GM12878 (cell line): ENCODE results near the gene ESR2. TPM values are rescaled to one million over a fixed set of nuclear protein-coding genes. Genes with fewer than 3 reads are reported as not detected.

Experiments
- ATAC-seq: fragments of 200-7000 bp; cut with Tn5 transposase; 3 replicates; pipeline ENCODE4 v1.9.1; 2020; ENCODE audit warnings: mild to moderate bottlenecking, moderate library complexity
- BruUV-seq: library from RNA; stranded (reverse); fragments of 400-500 nt; replicated peaks from 2 replicates; lab custom pipeline; 2021; lab: Mats Ljungman, UMichigan
- CTCF ChIA-PET: fragments of 300-600 bp; sonication (Branson Sonifier 250); formaldehyde crosslinking; extraction: SDS; loops from one replicate; lab custom pipeline; 2021; ENCODE audit warnings: inconsistent platforms; lab: Yijun Ruan, JAX
- POLR2A ChIA-PET: fragments of 350-600 bp; formaldehyde crosslinking; extraction: SDS; loops from one replicate; lab custom pipeline; 2021; ENCODE audit warnings: inconsistent platforms; lab: Charles Lee
- RAD21 ChIA-PET: fragments of 300-600 bp; sonication (Branson Sonifier 250); formaldehyde crosslinking; loops from one replicate; lab custom pipeline; 2023; ENCODE audit warnings: antibody characterized with exemption; ENCODE audit not compliant: unreplicated experiment; lab: Charles Lee
- SMC1A ChIA-PET: fragments of 300-600 bp; sonication (Branson Sonifier 250); formaldehyde crosslinking; loops from one replicate; lab custom pipeline; 2023; ENCODE audit not compliant: unreplicated experiment, uncharacterized antibody; lab: Charles Lee
- DNase-seq: peaks from one replicate; pipeline ENCODE4 v3.0.0-alpha.2; 2011; ENCODE audit warnings: low read depth, low spot score
- FAIRE-seq: peaks from 3 replicates; lab custom pipeline; 2011; peaks lifted over from hg19 to GRCh38; lab: Jason Lieb, UNC
- H2AFZ ChIP-seq: 2 replicates; pipeline ENCODE4 v1.6.0; 2011; ENCODE audit warnings: low read depth, low read length, control low read depth; ENCODE audit not compliant: control insufficient read depth
- H3K27ac ChIP-seq: 2 replicates; pipeline ENCODE4 v1.5.1; 2011; ENCODE audit warnings: control low read depth; ENCODE audit not compliant: control insufficient read depth, insufficient read depth
- H3K27me3 ChIP-seq, 2 experiments: replicated peaks in 1 of 2; 2 replicates each; pipeline versions ENCODE4 v1.6.0 to v1.6.1; 2011; ENCODE audit warnings: low read length in 1 of 2; ENCODE audit not compliant: control insufficient read depth in 2 of 2, insufficient read depth in 2 of 2
- H3K36me3 ChIP-seq, 2 experiments: 2 replicates each; pipeline ENCODE4 v1.5.1; 2011; ENCODE audit warnings: low read length in 1 of 2; ENCODE audit not compliant: control insufficient read depth in 2 of 2, insufficient read depth in 2 of 2
- H3K4me1 ChIP-seq: 2 replicates; pipeline ENCODE4 v1.6.1; 2011; ENCODE audit warnings: mild to moderate bottlenecking, low read length, moderate library complexity, mixed read lengths; ENCODE audit not compliant: control insufficient read depth, insufficient read depth
- H3K4me2 ChIP-seq: 2 replicates; pipeline ENCODE4 v1.6.0; 2011; ENCODE audit warnings: control low read depth; ENCODE audit not compliant: control insufficient read depth, insufficient read depth
- H3K4me3 ChIP-seq: fragments of 200-600 bp; sonication (generic); 2 replicates; pipeline ENCODE4 v1.5.1; 2016
- H3K79me2 ChIP-seq: 2 replicates; pipeline ENCODE4 v1.6.0; 2011; ENCODE audit warnings: low read length; ENCODE audit not compliant: control insufficient read depth, insufficient read depth
- H3K9ac ChIP-seq: 2 replicates; pipeline ENCODE4 v1.8.0; 2011; ENCODE audit warnings: low read length, control low read depth, mixed read lengths; ENCODE audit not compliant: control insufficient read depth, insufficient read depth
- H3K9me3 ChIP-seq: replicated peaks from 3 replicates; pipeline ENCODE4 v1.5.1; 2011; ENCODE audit warnings: mild to moderate bottlenecking, low read length; ENCODE audit not compliant: control insufficient read depth, insufficient read depth
- H4K20me1 ChIP-seq: 2 replicates; pipeline ENCODE4 v1.6.0; 2011; ENCODE audit not compliant: control insufficient read depth, insufficient read depth
- POLR2AphosphoS2 ChIP-seq: IDR thresholded peaks from 2 replicates; pipeline ENCODE4 v1.6.1; 2011; ENCODE audit warnings: low read depth, mild to moderate bottlenecking, low read length, improper control_type of control experiment, moderate library complexity
- SMARCA5 ChIP-seq: fragments of 450-650 bp; IDR thresholded peaks from 2 replicates; pipeline ENCODE4 v1.6.1; 2017; ENCODE audit warnings: mild to moderate bottlenecking
- WGBS: methylation state at CpG from one replicate; pipeline ENCODE4 v1.1.6; 2016; ENCODE audit warnings: low lambda C conversion rate; ENCODE audit not compliant: insufficient replicate concordance, insufficient coverage; ENCODE audit errors: missing lambda C conversion rate; 5-methylcytosine and 5-hydroxymethylcytosine counted together
- in situ Hi-C: fragments of 300-500 bp; cut with MboI; formaldehyde crosslinking; loops from 9 replicates; pipeline ENCODE4 v1.14.3; 2018; ENCODE audit warnings: mixed read lengths
- intact Hi-C: fragments of 100-400 bp; cut with micrococcal nuclease; formaldehyde crosslinking; loops from one replicate; pipeline ENCODE4 v1.14.2; 2022; ENCODE audit not compliant: unreplicated experiment
- polyA plus RNA-seq, 11 experiments: library from polyadenylated mRNA; depleted of rRNA in 4 of 11; unstranded in 6 of 11; stranded (reverse) in 5 of 11; fragments of >200 nt; fragmentation: Nextera tagmentation in 4 of 11; fragmentation: Illumina TruSeq in 1 of 11; extraction: Ambion mirVana in 4 of 11; extraction: Trizol in 1 of 11; gene quantifications; 1 replicate in 1 of 11; 2 replicates in 10 of 11; pipeline versions ENCODE4 v1.2.1 to v1.2.3, GENCODE V29; 2011 to 2016; ENCODE audit warnings: inconsistent platforms in 2 of 11, missing spikeins in 2 of 11, low read depth in 1 of 11
- total RNA-seq, 4 experiments: library from RNA; depleted of rRNA in 3 of 4; stranded (reverse); fragments of >200 nt in 3 of 4; fragmentation: Illumina TruSeq in 1 of 4; extraction: Trizol in 1 of 4; gene quantifications; 2 replicates each; pipeline versions ENCODE4 v1.2.1 to v1.2.3, GENCODE V29; 2013 to 2021
- TF ChIP-seq, protein P1 (sequence below): fragments of 450-650 bp; IDR thresholded peaks from 2 replicates; pipeline ENCODE4 v1.6.1; 2016; ENCODE audit warnings: mild to moderate bottlenecking

Gene ESR2
- total and polyA plus RNA-seq, 10 of the 15 experiments (the other 5 are each of a cell fraction or from before 2014, with no cell fraction given): 0.29 to 2.6 (median 0.81) TPM

DNA sequence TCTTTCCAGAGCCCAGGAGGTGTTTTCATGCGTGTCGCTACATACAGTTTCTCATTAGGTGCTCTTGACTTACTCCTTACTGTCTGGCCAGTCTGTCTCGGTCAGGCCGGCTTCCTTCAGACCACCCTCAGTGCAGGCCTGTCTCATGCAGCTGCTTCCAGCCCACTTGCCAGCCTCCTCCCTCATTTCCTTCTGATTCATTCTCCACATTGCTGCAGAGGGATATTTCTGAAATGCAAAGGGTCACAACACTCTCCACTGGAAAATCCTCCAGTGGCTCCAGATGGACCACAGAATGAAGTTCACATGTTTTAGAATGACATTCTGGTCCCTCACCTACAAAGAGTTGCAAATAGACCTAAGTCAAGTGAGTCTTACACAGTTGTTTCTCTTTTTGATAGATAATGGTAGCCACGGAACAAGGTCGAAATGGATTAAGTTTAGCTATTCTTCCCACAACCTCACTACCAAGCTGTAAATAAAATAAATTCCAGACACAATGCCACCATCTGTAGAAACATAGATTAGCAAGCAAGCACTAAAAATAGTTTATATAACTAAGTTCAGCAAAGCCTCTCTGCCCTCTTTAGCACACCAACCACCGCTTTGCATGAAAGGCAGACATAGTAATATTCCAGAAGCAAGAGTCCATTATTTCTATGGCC lies 146.9 kb downstream of the ESR2 start:
- CTCF ChIA-PET: interaction anchor here (1.0 kb wide), 1 partner anchor 9 kb away, joined by 5 read pairs; no protein-coding TSS in a partner anchor
- RAD21 ChIA-PET: no interaction called here
- no peaks in the 10 kb centered on the region for H3K4me1 ChIP-seq
- no peaks in the 10 kb centered on the region for H3K79me2 ChIP-seq
- H3K27ac ChIP-seq: no peak overlapping the region
- no peak for DNase-seq
- BruUV-seq: no TSS peak
- SMC1A ChIA-PET: no interaction called here
- FAIRE-seq: no peak
- 100% methylated on average over 7 of the region's 7 CpGs for WGBS
- peaks cover 4 to 18% of the 10 kb centered on the region in 2 experiments; a peak in 3 of 4 replicates for H3K36me3 ChIP-seq
- no peak overlapping the region for H2AFZ ChIP-seq
- POLR2A ChIA-PET: interaction anchor here (0.6 kb wide), 1 partner anchor 349 kb away, joined by 4 read pairs; no protein-coding TSS in a partner anchor
- H3K27me3 ChIP-seq: no peaks in the 10 kb centered on the region
- H3K9ac ChIP-seq: no peak overlapping the region
- H3K4me3 ChIP-seq: no peak overlapping the region
- no peaks in the 10 kb centered on the region for H3K9me3 ChIP-seq
- intact Hi-C loops: no loop called here
- no peak for ATAC-seq
- H3K4me2 ChIP-seq: no peak overlapping the region
- TF ChIP-seq POLR2AphosphoS2 (no peak), SMARCA5 (no peak)
- TF ChIP-seq, protein P1, sequence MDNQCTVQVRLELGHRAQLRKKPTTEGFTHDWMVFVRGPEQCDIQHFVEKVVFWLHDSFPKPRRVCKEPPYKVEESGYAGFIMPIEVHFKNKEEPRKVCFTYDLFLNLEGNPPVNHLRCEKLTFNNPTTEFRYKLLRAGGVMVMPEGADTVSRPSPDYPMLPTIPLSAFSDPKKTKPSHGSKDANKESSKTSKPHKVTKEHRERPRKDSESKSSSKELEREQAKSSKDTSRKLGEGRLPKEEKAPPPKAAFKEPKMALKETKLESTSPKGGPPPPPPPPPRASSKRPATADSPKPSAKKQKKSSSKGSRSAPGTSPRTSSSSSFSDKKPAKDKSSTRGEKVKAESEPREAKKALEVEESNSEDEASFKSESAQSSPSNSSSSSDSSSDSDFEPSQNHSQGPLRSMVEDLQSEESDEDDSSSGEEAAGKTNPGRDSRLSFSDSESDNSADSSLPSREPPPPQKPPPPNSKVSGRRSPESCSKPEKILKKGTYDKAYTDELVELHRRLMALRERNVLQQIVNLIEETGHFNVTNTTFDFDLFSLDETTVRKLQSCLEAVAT: no peak
- H4K20me1 ChIP-seq: no peaks in the 10 kb centered on the region
- in situ Hi-C loops: no loop called here
